OCI-LY3 (cell line): ENCODE results near the gene MORF4L1.

ENCODE experiments used
- CTCF ChIP-seq: fragments of 200-600, 300-600 bp; sonication (generic); IDR thresholded peaks from 2 replicates; pipeline ENCODE4 v1.5.1; 2014; ENCODE audit warnings: antibody characterized with exemption, low read length, low read depth
- EZH2phosphoT487 ChIP-seq: fragments of 200-600 bp; shearing (Covaris generic); IDR thresholded peaks from 2 replicates; pipeline ENCODE4 v1.6.1; 2018; ENCODE audit warnings: antibody characterized with exemption, mixed run types, low read depth

GRCh38 chr15:78866803-78867202, 5.9 kb upstream of the MORF4L1 start:
- TF ChIP-seq CTCF (no peak), EZH2phosphoT487 (no peak)
